Heart left ventricle (tissue), 13 donors: ENCODE measurements around the gene TTLL12.

Source experiments
- CTCF ChIP-seq, 12 donors: fragments of 200-600 bp; sonication (generic) in 4 of 12; IDR thresholded peaks; one replicate each; pipeline versions ENCODE4 v1.5.0 to v1.8.0; 2018 to 2022; ENCODE audit warnings: antibody characterized with exemption in 12 of 12, mild to moderate bottlenecking in 5 of 12
- POLR2A ChIP-seq, 2 donors: fragments of 450-650 bp; IDR thresholded peaks; one replicate each; pipeline ENCODE4 v1.6.1; 2017; ENCODE audit warnings: antibody characterized with exemption in 2 of 2, mild to moderate bottlenecking in 2 of 2, moderate library complexity in 2 of 2
- donor health status: ischemic (EF 13 %, LVEDD 7.1; RV severe dilation, severe dysfunction).
- donor health status: DM: no; HTN: yes; CAD: no.
- donor health status: DM: no; HTN: no; CAD: no.
- donor health status: ischemic (EF 25% LVEDD 6.9; RV normal size, moderate dysfunction).
- donor health status: ischemic (EF 25% LVEDD 5.7; RV mildly dilated, moderate dysfunction).
- donor health status: ischemic (EF 35%, LVEDD 5.7; RV mildly dilated, moderate dysfunction).
- donor health status: nonischemic (EF 11% LVEDD 7.7; RV severe dilation, severe dysfunction).
- donor health status: DM: yes; HTN: yes; CAD: no.
- donor health status: PGD.
- donor health status: ischemic (EF 29% LVEDD 5.4; RV normal size, mild dysfunction).
- donor health status: nonischemic (EF 23%, LVEDD 6.1; RV moderate dilation, normal function).

- TF ChIP-seq CTCF (IDR thresholded peaks at IDR 0.05) (no peak), POLR2A (IDR thresholded peaks at IDR 0.05) (no peak)
Measured at GRCh38 chr22:43231724-43232034, 44.7 kb upstream of the TTLL12 start.
